ENCODE results near the gene NAPEPLD. TPM values are rescaled to one million over a fixed set of nuclear protein-coding genes. Genes with fewer than 3 reads are reported as not detected.

The NAPEPLD gene
- total and polyA plus RNA-seq, 2 donors (not counting 1 experiment from before 2014, with no cell fraction given) = 5.7 to 9.2 TPM

GRCh38 chr7:103127006-103127405, 21.9 kb downstream of the NAPEPLD start:
- H3K4me2 ChIP-seq (ENCODE audit: extremely low read depth, insufficient read depth, low read length) = no peak overlapping the region
- no peaks in the 10 kb centered on the region for H4K20me1 ChIP-seq (ENCODE audit: control insufficient read depth, extremely low read depth, insufficient read depth, low read length)
- no peak overlapping the region for H3K27ac ChIP-seq (ENCODE audit: insufficient read depth, low read length)
- H2AFZ ChIP-seq (ENCODE audit: low read length) = no peak overlapping the region
- TF ChIP-seq CTCF (conservative IDR thresholded peaks at IDR 0.05 in 1 of 2, IDR thresholded peaks at IDR 0.05 in 1 of 2; ENCODE audit: low read depth in 1 of 2, low read length in 2 of 2) = no peak
- TF ChIP-seq EZH2 (IDR thresholded peaks at IDR 0.05; ENCODE audit: low read length, missing control alignments) = no peak
- H3K4me3 ChIP-seq (replicated peaks in 1 of 4; ENCODE audit: control extremely low read depth in 1 of 4, insufficient read depth in 1 of 4, low read depth in 3 of 4, low read length in 4 of 4) = no peak overlapping the region
- DNase-seq (ENCODE audit: low read depth in 2 of 2) = no peak
- no peaks in the 10 kb centered on the region for H3K79me2 ChIP-seq (ENCODE audit: control insufficient read depth, insufficient read depth, low read length)
- no peaks in the 10 kb centered on the region for H3K4me1 ChIP-seq (ENCODE audit: control insufficient read depth, extremely low read depth, insufficient read depth, low read length)
- no peaks in the 10 kb centered on the region for H3K9me3 ChIP-seq (ENCODE audit: control insufficient read depth, insufficient read depth, low read depth, low read length)
- H3K36me3 ChIP-seq (ENCODE audit: control insufficient read depth, insufficient read depth, low read length) = no peaks in the 10 kb centered on the region
- no peak overlapping the region for H3K9ac ChIP-seq (ENCODE audit: insufficient read depth, low read length)
- H3K27me3 ChIP-seq (ENCODE audit: control insufficient read depth, insufficient read depth, low read length) = no peaks in the 10 kb centered on the region

- H3K9ac ChIP-seq (ENCODE audit: insufficient read depth, low read length) = no peak overlapping the region
- no peak overlapping the region for H3K4me3 ChIP-seq (replicated peaks in 1 of 4; ENCODE audit: control extremely low read depth in 1 of 4, insufficient read depth in 1 of 4, low read depth in 3 of 4, low read length in 4 of 4)
- TF ChIP-seq CTCF (conservative IDR thresholded peaks at IDR 0.05 in 1 of 2, IDR thresholded peaks at IDR 0.05 in 1 of 2; ENCODE audit: low read depth in 1 of 2, low read length in 2 of 2) (no peak), EZH2 (IDR thresholded peaks at IDR 0.05; ENCODE audit: low read length, missing control alignments) (no peak)
- no peak overlapping the region for H3K27ac ChIP-seq (ENCODE audit: insufficient read depth, low read length)
- DNase-seq (ENCODE audit: low read depth in 2 of 2) = no peak
- H3K36me3 ChIP-seq (ENCODE audit: control insufficient read depth, insufficient read depth, low read length) = no peaks in the 10 kb centered on the region
- H3K27me3 ChIP-seq (ENCODE audit: control insufficient read depth, insufficient read depth, low read length) = no peaks in the 10 kb centered on the region
- no peaks in the 10 kb centered on the region for H3K4me1 ChIP-seq (ENCODE audit: control insufficient read depth, extremely low read depth, insufficient read depth, low read length)
- no peaks in the 10 kb centered on the region for H3K79me2 ChIP-seq (ENCODE audit: control insufficient read depth, insufficient read depth, low read length)
- H3K4me2 ChIP-seq (ENCODE audit: extremely low read depth, insufficient read depth, low read length) = no peak overlapping the region
- no peak overlapping the region for H2AFZ ChIP-seq (ENCODE audit: low read length)
- H4K20me1 ChIP-seq (ENCODE audit: control insufficient read depth, extremely low read depth, insufficient read depth, low read length) = no peaks in the 10 kb centered on the region
- H3K9me3 ChIP-seq (ENCODE audit: control insufficient read depth, insufficient read depth, low read depth, low read length) = no peaks in the 10 kb centered on the region
Measured at GRCh38 chr7:103124429-103124979, 24.4 kb downstream of the NAPEPLD start.

GRCh38 chr7:103123529-103123928, 25.4 kb downstream of the NAPEPLD start:
- Histone ChIP-seq H3K27ac (ENCODE audit: insufficient read depth, low read length) (no peak overlapping the region), H3K4me1 (ENCODE audit: control insufficient read depth, extremely low read depth, insufficient read depth, low read length) (no peaks in the 10 kb centered on the region), H3K4me3 (replicated peaks in 1 of 4; ENCODE audit: control extremely low read depth in 1 of 4, insufficient read depth in 1 of 4, low read depth in 3 of 4, low read length in 4 of 4) (no peak overlapping the region), H2AFZ (ENCODE audit: low read length) (no peak overlapping the region), H3K4me2 (ENCODE audit: extremely low read depth, insufficient read depth, low read length) (no peak overlapping the region), H4K20me1 (ENCODE audit: control insufficient read depth, extremely low read depth, insufficient read depth, low read length) (no peaks in the 10 kb centered on the region), H3K9me3 (ENCODE audit: control insufficient read depth, insufficient read depth, low read depth, low read length) (no peaks in the 10 kb centered on the region), H3K79me2 (ENCODE audit: control insufficient read depth, insufficient read depth, low read length) (no peaks in the 10 kb centered on the region), H3K36me3 (ENCODE audit: control insufficient read depth, insufficient read depth, low read length) (no peaks in the 10 kb centered on the region), H3K9ac (ENCODE audit: insufficient read depth, low read length) (no peak overlapping the region), H3K27me3 (ENCODE audit: control insufficient read depth, insufficient read depth, low read length) (no peaks in the 10 kb centered on the region)
- DNase-seq (ENCODE audit: low read depth in 2 of 2) = no peak
- TF ChIP-seq CTCF (conservative IDR thresholded peaks at IDR 0.05 in 1 of 2, IDR thresholded peaks at IDR 0.05 in 1 of 2; ENCODE audit: low read depth in 1 of 2, low read length in 2 of 2) = no peak
- no peak for TF ChIP-seq EZH2 (IDR thresholded peaks at IDR 0.05; ENCODE audit: low read length, missing control alignments)
